HepG2 (cell line): ENCODE data around the gene PYCARD. TPM values are rescaled to one million over a fixed set of nuclear protein-coding genes. Genes with fewer than 3 reads are reported as not detected.

Source experiments
- ATAC-seq: fragments of 200-7000 bp; cut with Tn5 transposase; 3 replicates; pipeline ENCODE4 v1.9.1; 2020; ENCODE audit warnings: mild to moderate bottlenecking, moderate library complexity
- BruUV-seq: library from RNA; stranded (reverse); fragments of 400-500 nt; replicated peaks from 2 replicates; lab custom pipeline; 2021; lab: Mats Ljungman, UMichigan
- CTCF ChIA-PET: fragments of 300-600 bp; formaldehyde crosslinking; extraction: SDS; loops from one replicate; lab custom pipeline; 2021; ENCODE audit warnings: low total read pairs, inconsistent platforms, low intra/inter-chr PET ratio; lab: Yijun Ruan, JAX
- POLR2A ChIA-PET: fragments of 350-600 bp; sonication (Branson Sonifier 250); formaldehyde crosslinking; loops from one replicate; lab custom pipeline; 2020; ENCODE audit warnings: antibody characterized with exemption, inconsistent platforms; lab: Yijun Ruan, JAX
- DNase-seq: peaks from one replicate; pipeline ENCODE4 v3.0.0-alpha.2; 2015; ENCODE audit warnings: low spot score
- FAIRE-seq: peaks from 3 replicates; lab custom pipeline; 2011; peaks lifted over from hg19 to GRCh38; lab: Jason Lieb, UNC
- H2AFZ ChIP-seq: one replicate; pipeline ENCODE4 v1.6.1; 2011; ENCODE audit warnings: low read length, inconsistent platforms
- H3K27ac ChIP-seq: fragments of 300-600 bp; 3 replicates; pipeline ENCODE4 v1.8.0; 2011; ENCODE audit warnings: mixed run types, mild to moderate bottlenecking, mixed read lengths, low read length, inconsistent platforms; ENCODE audit not compliant: insufficient read depth; ENCODE audit errors: extremely low read length
- H3K27me3 ChIP-seq, 2 experiments: fragments of 200-600 bp in 1 of 2; 2 replicates in 1 of 2; 3 replicates in 1 of 2; pipeline versions ENCODE4 v1.6.0 to v1.8.0; 2011; ENCODE audit warnings: low read length in 2 of 2, mild to moderate bottlenecking in 2 of 2, moderate library complexity in 2 of 2, inconsistent platforms in 1 of 2; ENCODE audit not compliant: insufficient read depth in 2 of 2, control insufficient read depth in 1 of 2
- H3K36me3 ChIP-seq, 2 experiments: fragments of 200-600 bp in 1 of 2; replicated peaks in 1 of 2; 2 replicates in 1 of 2; 3 replicates in 1 of 2; pipeline versions ENCODE4 v1.5.1 to v1.8.0; 2011; ENCODE audit warnings: low read length in 2 of 2, inconsistent platforms in 1 of 2; ENCODE audit not compliant: insufficient read depth in 2 of 2, control insufficient read depth in 1 of 2
- H3K4me1 ChIP-seq: 2 replicates; pipeline ENCODE4 v1.5.1; 2012; ENCODE audit warnings: low read length, inconsistent platforms; ENCODE audit not compliant: insufficient read depth
- H3K4me2 ChIP-seq: 2 replicates; pipeline ENCODE4 v1.6.0; 2011; ENCODE audit warnings: low read depth, low read length, inconsistent platforms
- H3K4me3 ChIP-seq, 3 experiments: fragments of 200-600 bp in 1 of 3; sonication (generic), shearing (Covaris generic) in 1 of 3; replicated peaks in 1 of 3; 2 replicates each; pipeline ENCODE4 v1.5.1; 2011 to 2016; ENCODE audit warnings: low read length in 3 of 3, inconsistent platforms in 2 of 3, low read depth in 2 of 3, mild to moderate bottlenecking in 2 of 3, control low read depth in 1 of 3, mixed read lengths in 1 of 3; ENCODE audit not compliant: insufficient read depth in 1 of 3
- H3K79me2 ChIP-seq: one replicate; pipeline ENCODE4 v1.6.1; 2011; ENCODE audit warnings: low read length, inconsistent platforms; ENCODE audit not compliant: insufficient read depth
- H3K9ac ChIP-seq: 2 replicates; pipeline ENCODE4 v1.6.0; 2011; ENCODE audit warnings: mild to moderate bottlenecking, low read depth, low read length, inconsistent platforms; ENCODE audit not compliant: insufficient read depth
- H3K9me3 ChIP-seq: 2 replicates; pipeline ENCODE4 v1.5.1; 2012; ENCODE audit warnings: mild to moderate bottlenecking, low read length
- H4K20me1 ChIP-seq: 2 replicates; pipeline ENCODE4 v1.6.0; 2011; ENCODE audit warnings: inconsistent platforms, mild to moderate bottlenecking, low read length, moderate library complexity; ENCODE audit not compliant: insufficient read depth
- AGO2 ChIP-seq: fragments of 200-400 bp; formaldehyde crosslinking; optimal IDR thresholded peaks from 2 replicates; pipeline ENCODE3; 2017; ENCODE audit warnings: mild to moderate bottlenecking, low read depth, low read length, moderate library complexity
- BRCA1 ChIP-seq: sonication (generic); formaldehyde crosslinking; IDR thresholded peaks from 2 replicates; pipeline ENCODE4 v1.4.0; 2020; ENCODE audit warnings: missing genetic modification reagents
- FOXO4 ChIP-seq: sonication (generic); formaldehyde crosslinking; conservative IDR thresholded peaks from 2 replicates; pipeline ENCODE4 v1.8.1; 2023; ENCODE audit warnings: missing genetic modification reagents
- HOMEZ ChIP-seq: IDR thresholded peaks from 2 replicates; pipeline ENCODE4 v1.6.1; 2016; ENCODE audit warnings: low read depth
- KLF12 ChIP-seq: sonication (generic); formaldehyde crosslinking; IDR thresholded peaks from 2 replicates; pipeline ENCODE4 v1.4.0; 2020; ENCODE audit warnings: missing genetic modification reagents, borderline replicate concordance
- MBD4 ChIP-seq: IDR thresholded peaks from 2 replicates; pipeline ENCODE4 v1.6.1; 2012; ENCODE audit warnings: low read length, inconsistent platforms, borderline replicate concordance
- NONO ChIP-seq, 2 experiments: fragments of 450-650 bp in 1 of 2; sonication (generic) in 1 of 2; formaldehyde crosslinking in 1 of 2; IDR thresholded peaks in 1 of 2; conservative IDR thresholded peaks in 1 of 2; 2 replicates each; pipeline versions ENCODE4 v1.6.1 to v1.8.0; 2017 to 2022; ENCODE audit warnings: mild to moderate bottlenecking in 1 of 2, missing genetic modification reagents in 1 of 2, moderate library complexity in 1 of 2
- RXRA ChIP-seq: sonication (generic); formaldehyde crosslinking; IDR thresholded peaks from 2 replicates; pipeline ENCODE4 v1.5.1; 2020; ENCODE audit warnings: missing genetic modification reagents
- SMC3 ChIP-seq: IDR thresholded peaks from 2 replicates; pipeline ENCODE4 v1.6.1; 2011; ENCODE audit warnings: low read length, improper control_type of control experiment
- ZNF143 ChIP-seq: sonication (generic); formaldehyde crosslinking; IDR thresholded peaks from 2 replicates; pipeline ENCODE4 v1.4.0; 2020; ENCODE audit warnings: missing genetic modification reagents
- ZNF383 ChIP-seq: sonication (generic); formaldehyde crosslinking; IDR thresholded peaks from 2 replicates; pipeline ENCODE4 v1.4.0; 2020; ENCODE audit warnings: missing genetic modification reagents, mild to moderate bottlenecking, borderline replicate concordance
- ZSCAN22 ChIP-seq: sonication (generic); formaldehyde crosslinking; IDR thresholded peaks from 2 replicates; pipeline ENCODE4 v1.4.0; 2020; ENCODE audit warnings: mild to moderate bottlenecking, missing genetic modification reagents
- WGBS: methylation state at CpG from one replicate; pipeline ENCODE4 v1.1.6; 2017; ENCODE audit warnings: low lambda C conversion rate; 5-methylcytosine and 5-hydroxymethylcytosine counted together
- in situ Hi-C: cut with HindIII; loops from 2 replicates; pipeline ENCODE4 v1.10.0; 2017; ENCODE audit warnings: low pct_unique_long_range_greater_than_20kb; ENCODE audit not compliant: extremely low pct_ligation_motif_present
- intact Hi-C: fragments of 100-400 bp; cut with micrococcal nuclease; formaldehyde crosslinking; loops from one replicate; pipeline ENCODE4 v1.10.0; 2022; ENCODE audit not compliant: unreplicated experiment
- polyA plus RNA-seq, 8 experiments: library from polyadenylated mRNA; depleted of rRNA in 3 of 8; stranded (reverse) in 7 of 8; unstranded in 1 of 8; fragments of >200 nt; fragmentation: Illumina TruSeq in 4 of 8; extraction: Trizol in 4 of 8; gene quantifications; 2 replicates each; pipeline versions ENCODE4 v1.2.1 to v1.2.3, GENCODE V29; 2011 to 2016; ENCODE audit warnings: low read depth in 4 of 8, missing spikeins in 1 of 8, mixed read lengths in 1 of 8; ENCODE audit not compliant: insufficient read depth in 1 of 8
- total RNA-seq, 5 experiments: library from RNA; depleted of rRNA; stranded (reverse); fragments of >200 nt; fragmentation: Illumina TruSeq; extraction: Trizol; gene quantifications; 2 replicates each; pipeline ENCODE4 v1.2.3, GENCODE V29; 2016; ENCODE audit warnings: low read depth in 1 of 5
- TF ChIP-seq, protein P1 (sequence below): fragments of 450-650 bp; IDR thresholded peaks from 2 replicates; pipeline ENCODE4 v1.6.1; 2016
- TF ChIP-seq, protein P2 (sequence below): sonication (generic); formaldehyde crosslinking; IDR thresholded peaks from 2 replicates; pipeline ENCODE4 v1.5.1; 2020; ENCODE audit warnings: mild to moderate bottlenecking, missing genetic modification reagents, moderate library complexity

Gene PYCARD
- total and polyA plus RNA-seq, 2 of the 13 experiments (the other 11 are each of a cell fraction or from before 2014, with no cell fraction given) = 4.8 to 9.2 TPM

DNA sequence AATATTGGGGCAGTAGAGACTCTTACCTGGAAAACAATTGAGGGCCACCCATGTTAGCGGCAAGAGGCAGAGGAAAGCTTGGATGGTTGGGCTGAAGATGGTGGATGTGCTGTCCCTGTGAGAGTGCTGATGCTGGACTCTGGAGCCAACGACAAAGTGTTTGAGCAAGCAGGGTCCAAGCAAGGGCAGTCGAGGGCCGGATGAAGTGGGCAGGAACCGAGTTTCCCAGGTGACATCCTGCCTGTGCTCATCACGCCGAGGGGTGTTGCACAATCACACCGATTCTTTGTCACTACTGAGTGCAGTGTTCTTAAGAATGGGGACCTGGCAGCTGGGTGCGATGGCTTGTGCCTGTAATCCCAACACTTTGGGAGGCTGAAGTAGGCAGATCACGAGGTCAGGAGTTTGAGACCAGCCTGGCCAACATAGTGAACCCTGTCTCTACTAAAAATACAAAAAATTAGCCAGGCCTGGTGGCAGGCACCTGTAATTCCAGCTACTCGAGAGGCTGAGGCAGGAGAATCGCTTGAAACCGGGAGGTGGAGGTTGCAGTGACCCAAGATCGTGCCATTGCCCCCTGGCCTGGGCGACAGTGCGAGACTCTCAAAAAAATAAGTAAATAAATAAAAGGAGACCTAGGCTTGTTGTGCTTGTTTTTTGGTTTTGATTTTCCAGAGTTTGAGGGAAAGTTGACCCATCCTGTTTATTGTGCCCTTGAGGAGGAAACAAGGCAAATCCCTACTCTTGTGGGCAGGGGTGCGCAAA lies 6.1 kb downstream of the PYCARD start:
- POLR2A ChIA-PET = interaction anchor here (1.2 to 4.0 kb wide), 5 partner anchors 11 to 79 kb away, joined by 3 to 34 read pairs (median 5); partner anchors contain the start of genes FUS and KAT8
- WGBS = 80% methylated on average over 17 of the region's 17 CpGs
- no peak for DNase-seq
- TF ChIP-seq, protein P1, sequence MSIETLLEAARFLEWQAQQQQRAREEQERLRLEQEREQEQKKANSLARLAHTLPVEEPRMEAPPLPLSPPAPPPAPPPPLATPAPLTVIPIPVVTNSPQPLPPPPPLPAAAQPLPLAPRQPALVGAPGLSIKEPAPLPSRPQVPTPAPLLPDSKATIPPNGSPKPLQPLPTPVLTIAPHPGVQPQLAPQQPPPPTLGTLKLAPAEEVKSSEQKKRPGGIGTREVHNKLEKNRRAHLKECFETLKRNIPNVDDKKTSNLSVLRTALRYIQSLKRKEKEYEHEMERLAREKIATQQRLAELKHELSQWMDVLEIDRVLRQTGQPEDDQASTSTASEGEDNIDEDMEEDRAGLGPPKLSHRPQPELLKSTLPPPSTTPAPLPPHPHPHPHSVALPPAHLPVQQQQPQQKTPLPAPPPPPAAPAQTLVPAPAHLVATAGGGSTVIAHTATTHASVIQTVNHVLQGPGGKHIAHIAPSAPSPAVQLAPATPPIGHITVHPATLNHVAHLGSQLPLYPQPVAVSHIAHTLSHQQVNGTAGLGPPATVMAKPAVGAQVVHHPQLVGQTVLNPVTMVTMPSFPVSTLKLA = no peak
- TF ChIP-seq NONO (IDR thresholded peaks at IDR 0.05) (no peak), NONO (CRISPR knock-in tag; conservative IDR thresholded peaks at IDR 0.05) (peak; percentile 47; the same call in 1 of the 2 replicates), MBD4 (0 out of 2 replicates have a peak, but pooled peaks have one; percentile 37), FOXO4 (CRISPR knock-in tag) (0 out of 2 replicates have a peak, but pooled peaks have one; percentile 48), SMC3 (peak; percentile 1; the same call in 1 of the 2 replicates), ZNF143 (0 out of 2 replicates have a peak, but pooled peaks have one; percentile 17), ZSCAN22 (CRISPR knock-in tag) (no peak), RXRA (CRISPR knock-in tag) (peak; percentile 41; the same call in 1 of the 2 replicates), AGO2 (peak; percentile 93), ZNF383 (no peak), HOMEZ (0 out of 2 replicates have a peak, but pooled peaks have one; percentile 30), BRCA1 (CRISPR knock-in tag) (no peak), KLF12 (CRISPR knock-in tag) (no peak)
- TF ChIP-seq, protein P2, sequence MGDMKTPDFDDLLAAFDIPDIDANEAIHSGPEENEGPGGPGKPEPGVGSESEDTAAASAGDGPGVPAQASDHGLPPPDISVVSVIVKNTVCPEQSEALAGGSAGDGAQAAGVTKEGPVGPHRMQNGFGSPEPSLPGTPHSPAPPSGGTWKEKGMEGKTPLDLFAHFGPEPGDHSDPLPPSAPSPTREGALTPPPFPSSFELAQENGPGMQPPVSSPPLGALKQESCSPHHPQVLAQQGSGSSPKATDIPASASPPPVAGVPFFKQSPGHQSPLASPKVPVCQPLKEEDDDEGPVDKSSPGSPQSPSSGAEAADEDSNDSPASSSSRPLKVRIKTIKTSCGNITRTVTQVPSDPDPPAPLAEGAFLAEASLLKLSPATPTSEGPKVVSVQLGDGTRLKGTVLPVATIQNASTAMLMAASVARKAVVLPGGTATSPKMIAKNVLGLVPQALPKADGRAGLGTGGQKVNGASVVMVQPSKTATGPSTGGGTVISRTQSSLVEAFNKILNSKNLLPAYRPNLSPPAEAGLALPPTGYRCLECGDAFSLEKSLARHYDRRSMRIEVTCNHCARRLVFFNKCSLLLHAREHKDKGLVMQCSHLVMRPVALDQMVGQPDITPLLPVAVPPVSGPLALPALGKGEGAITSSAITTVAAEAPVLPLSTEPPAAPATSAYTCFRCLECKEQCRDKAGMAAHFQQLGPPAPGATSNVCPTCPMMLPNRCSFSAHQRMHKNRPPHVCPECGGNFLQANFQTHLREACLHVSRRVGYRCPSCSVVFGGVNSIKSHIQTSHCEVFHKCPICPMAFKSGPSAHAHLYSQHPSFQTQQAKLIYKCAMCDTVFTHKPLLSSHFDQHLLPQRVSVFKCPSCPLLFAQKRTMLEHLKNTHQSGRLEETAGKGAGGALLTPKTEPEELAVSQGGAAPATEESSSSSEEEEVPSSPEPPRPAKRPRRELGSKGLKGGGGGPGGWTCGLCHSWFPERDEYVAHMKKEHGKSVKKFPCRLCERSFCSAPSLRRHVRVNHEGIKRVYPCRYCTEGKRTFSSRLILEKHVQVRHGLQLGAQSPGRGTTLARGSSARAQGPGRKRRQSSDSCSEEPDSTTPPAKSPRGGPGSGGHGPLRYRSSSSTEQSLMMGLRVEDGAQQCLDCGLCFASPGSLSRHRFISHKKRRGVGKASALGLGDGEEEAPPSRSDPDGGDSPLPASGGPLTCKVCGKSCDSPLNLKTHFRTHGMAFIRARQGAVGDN (CRISPR knock-in tag) = peak; percentile 52

More for the DNA sequence above, 6.1 kb downstream of the PYCARD start:
- Histone ChIP-seq H3K4me2 (no peak overlapping the region), H3K4me1 (peaks cover 25% of the 10 kb centered on the region), H3K4me3 (no peak overlapping the region), H3K9me3 (no peaks in the 10 kb centered on the region), H3K9ac (no peak overlapping the region), H2AFZ (no peak overlapping the region), H3K79me2 (no peaks in the 10 kb centered on the region), H4K20me1 (peaks cover 15% of the 10 kb centered on the region), H3K27me3 (no peaks in the 10 kb centered on the region), H3K36me3 (peaks cover 20 to 43% of the 10 kb centered on the region in 2 experiments), H3K27ac (no peak overlapping the region)
- in situ Hi-C loops (no loop called here), intact Hi-C loops (no loop called here)
- peak; percentile 1 for ATAC-seq
- FAIRE-seq = no peak
- CTCF ChIA-PET = no interaction called here
- no TSS peak for BruUV-seq
